Measurements from ENCODE around the gene CPHXL2.

DNA sequence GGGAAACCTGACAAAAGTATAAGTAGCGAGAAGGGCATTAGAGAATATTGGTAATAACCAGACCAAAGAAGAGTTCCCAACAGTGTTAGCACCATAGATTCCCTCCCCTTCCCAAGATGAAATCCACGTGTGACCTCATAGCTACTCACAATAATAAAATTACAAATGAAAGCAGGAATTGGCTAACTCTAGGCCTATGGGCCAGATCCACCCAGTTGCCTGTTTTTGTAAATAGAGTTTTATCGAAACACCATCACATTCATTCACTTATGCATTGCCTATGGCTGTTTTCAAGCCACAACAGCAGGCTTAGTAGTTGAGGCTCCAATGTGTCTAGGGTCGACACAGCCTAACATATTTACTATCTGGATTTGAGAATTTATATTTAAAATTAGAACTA is 41.6 kb upstream of the CPHXL2 start:
- TF ChIP-seq POLR2AphosphoS5 (IDR thresholded peaks at IDR 0.05; ENCODE audit: low read depth) (no peak), EZH2 (IDR thresholded peaks at IDR 0.05; ENCODE audit: low read depth, unreplicated experiment) (no peak), JUNB (IDR thresholded peaks at IDR 0.05; ENCODE audit: unreplicated experiment) (no peak), REST (IDR thresholded peaks at IDR 0.05; ENCODE audit: unreplicated experiment) (no peak), CREB1 (CRISPR knock-in tag; IDR thresholded peaks at IDR 0.05; ENCODE audit: low read depth) (no peak), EZH2phosphoT487 (IDR thresholded peaks at IDR 0.05; ENCODE audit: unreplicated experiment) (no peak), NANOG (IDR thresholded peaks at IDR 0.05; ENCODE audit: borderline replicate concordance) (no peak), ZNF462 (CRISPR knock-in tag; IDR thresholded peaks at IDR 0.05) (no peak), STAT1 (IDR thresholded peaks at IDR 0.05; ENCODE audit: unreplicated experiment) (no peak), ZNF331 (CRISPR knock-in tag; IDR thresholded peaks at IDR 0.05; ENCODE audit: low read depth) (no peak)
- TF ChIP-seq, protein P1, sequence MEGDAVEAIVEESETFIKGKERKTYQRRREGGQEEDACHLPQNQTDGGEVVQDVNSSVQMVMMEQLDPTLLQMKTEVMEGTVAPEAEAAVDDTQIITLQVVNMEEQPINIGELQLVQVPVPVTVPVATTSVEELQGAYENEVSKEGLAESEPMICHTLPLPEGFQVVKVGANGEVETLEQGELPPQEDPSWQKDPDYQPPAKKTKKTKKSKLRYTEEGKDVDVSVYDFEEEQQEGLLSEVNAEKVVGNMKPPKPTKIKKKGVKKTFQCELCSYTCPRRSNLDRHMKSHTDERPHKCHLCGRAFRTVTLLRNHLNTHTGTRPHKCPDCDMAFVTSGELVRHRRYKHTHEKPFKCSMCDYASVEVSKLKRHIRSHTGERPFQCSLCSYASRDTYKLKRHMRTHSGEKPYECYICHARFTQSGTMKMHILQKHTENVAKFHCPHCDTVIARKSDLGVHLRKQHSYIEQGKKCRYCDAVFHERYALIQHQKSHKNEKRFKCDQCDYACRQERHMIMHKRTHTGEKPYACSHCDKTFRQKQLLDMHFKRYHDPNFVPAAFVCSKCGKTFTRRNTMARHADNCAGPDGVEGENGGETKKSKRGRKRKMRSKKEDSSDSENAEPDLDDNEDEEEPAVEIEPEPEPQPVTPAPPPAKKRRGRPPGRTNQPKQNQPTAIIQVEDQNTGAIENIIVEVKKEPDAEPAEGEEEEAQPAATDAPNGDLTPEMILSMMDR (conservative IDR thresholded peaks at IDR 0.05; ENCODE audit: low read depth in 2 of 2): no peak
- TF ChIP-seq, protein P2, sequence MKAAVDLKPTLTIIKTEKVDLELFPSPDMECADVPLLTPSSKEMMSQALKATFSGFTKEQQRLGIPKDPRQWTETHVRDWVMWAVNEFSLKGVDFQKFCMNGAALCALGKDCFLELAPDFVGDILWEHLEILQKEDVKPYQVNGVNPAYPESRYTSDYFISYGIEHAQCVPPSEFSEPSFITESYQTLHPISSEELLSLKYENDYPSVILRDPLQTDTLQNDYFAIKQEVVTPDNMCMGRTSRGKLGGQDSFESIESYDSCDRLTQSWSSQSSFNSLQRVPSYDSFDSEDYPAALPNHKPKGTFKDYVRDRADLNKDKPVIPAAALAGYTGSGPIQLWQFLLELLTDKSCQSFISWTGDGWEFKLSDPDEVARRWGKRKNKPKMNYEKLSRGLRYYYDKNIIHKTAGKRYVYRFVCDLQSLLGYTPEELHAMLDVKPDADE (IDR thresholded peaks at IDR 0.05): no peak

Measured in GM23338 (cell line).